HepG2 (cell line): ENCODE data around the gene FANCE. TPM values are rescaled to one million over a fixed set of nuclear protein-coding genes. Genes with fewer than 3 reads are reported as not detected.

ENCODE experiments used
- DR1 ChIP-seq: sonication (generic); formaldehyde crosslinking; IDR thresholded peaks from 2 replicates; pipeline ENCODE4 v1.8.0; 2021; ENCODE audit warnings: mild to moderate bottlenecking, missing genetic modification reagents, inconsistent platforms
- FOSL2 ChIP-seq: sonication (generic); formaldehyde crosslinking; IDR thresholded peaks from 2 replicates; pipeline ENCODE4 v1.4.0; 2020; ENCODE audit warnings: missing genetic modification reagents
- HDAC2 ChIP-seq: sonication (generic); formaldehyde crosslinking; IDR thresholded peaks from 2 replicates; pipeline ENCODE4 v1.4.0; 2020; ENCODE audit warnings: missing genetic modification reagents
- NFATC3 ChIP-seq: sonication (generic); formaldehyde crosslinking; IDR thresholded peaks from 2 replicates; pipeline ENCODE4 v1.5.1; 2020; ENCODE audit warnings: mild to moderate bottlenecking, missing genetic modification reagents
- PAF1 ChIP-seq: IDR thresholded peaks from 2 replicates; pipeline ENCODE4 v1.6.1; 2016; ENCODE audit warnings: missing genetic modification reagents, missing compliant biosample characterization
- PHF21A ChIP-seq: sonication (generic); formaldehyde crosslinking; IDR thresholded peaks from 2 replicates; pipeline ENCODE4 v1.5.0; 2020; ENCODE audit warnings: mild to moderate bottlenecking, missing genetic modification reagents
- RBM39 ChIP-seq: fragments of 200-400 bp; formaldehyde crosslinking; IDR thresholded peaks from one replicate; pipeline ENCODE4 v1.6.1; 2018; ENCODE audit warnings: antibody characterized with exemption, mild to moderate bottlenecking, low read depth, low read length; ENCODE audit not compliant: poor library complexity, severe bottlenecking
- RXRB ChIP-seq: IDR thresholded peaks from 2 replicates; pipeline ENCODE4 v1.6.1; 2016; ENCODE audit warnings: borderline replicate concordance, missing genetic modification reagents, missing compliant biosample characterization
- ZC3H13 ChIP-seq: sonication (generic); formaldehyde crosslinking; IDR thresholded peaks from 2 replicates; pipeline ENCODE4 v1.8.1; 2023; ENCODE audit warnings: mild to moderate bottlenecking, missing genetic modification reagents, moderate library complexity
- ZNF30 ChIP-seq: sonication (generic); formaldehyde crosslinking; IDR thresholded peaks from 2 replicates; pipeline ENCODE4 v1.5.0; 2020; ENCODE audit warnings: mild to moderate bottlenecking, missing genetic modification reagents
- ZNF746 ChIP-seq: sonication (generic); formaldehyde crosslinking; IDR thresholded peaks from 2 replicates; pipeline ENCODE4 v1.8.0; 2022; ENCODE audit warnings: mild to moderate bottlenecking, missing genetic modification reagents
- polyA plus RNA-seq, 8 experiments: library from polyadenylated mRNA; depleted of rRNA in 3 of 8; stranded (reverse) in 7 of 8; unstranded in 1 of 8; fragments of >200 nt; fragmentation: Illumina TruSeq in 4 of 8; extraction: Trizol in 4 of 8; gene quantifications; 2 replicates each; pipeline versions ENCODE4 v1.2.1 to v1.2.3, GENCODE V29; 2011 to 2016; ENCODE audit warnings: low read depth in 4 of 8, missing spikeins in 1 of 8, mixed read lengths in 1 of 8; ENCODE audit not compliant: insufficient read depth in 1 of 8
- total RNA-seq, 5 experiments: library from RNA; depleted of rRNA; stranded (reverse); fragments of >200 nt; fragmentation: Illumina TruSeq; extraction: Trizol; gene quantifications; 2 replicates each; pipeline ENCODE4 v1.2.3, GENCODE V29; 2016; ENCODE audit warnings: low read depth in 1 of 5
- TF ChIP-seq, protein P1 (sequence below): sonication (generic); formaldehyde crosslinking; IDR thresholded peaks from 2 replicates; pipeline ENCODE4 v1.8.1; 2022; ENCODE audit warnings: low read depth, mild to moderate bottlenecking, missing genetic modification reagents
- TF ChIP-seq, protein P2 (sequence below): sonication (generic); formaldehyde crosslinking; IDR thresholded peaks from 2 replicates; pipeline ENCODE4 v1.8.1; 2023; ENCODE audit warnings: mild to moderate bottlenecking, missing genetic modification reagents, borderline replicate concordance
- TF ChIP-seq, protein P3 (sequence below): sonication (generic); formaldehyde crosslinking; IDR thresholded peaks from 2 replicates; pipeline ENCODE4 v1.4.0; 2020; ENCODE audit warnings: missing genetic modification reagents, mild to moderate bottlenecking, borderline replicate concordance
- TF ChIP-seq, protein P4 (sequence below): sonication (generic); formaldehyde crosslinking; IDR thresholded peaks from 2 replicates; pipeline ENCODE4 v1.4.0; 2020; ENCODE audit warnings: missing genetic modification reagents, borderline replicate concordance
- TF ChIP-seq, protein P5 (sequence below): sonication (generic); formaldehyde crosslinking; conservative IDR thresholded peaks from 2 replicates; pipeline ENCODE4 v1.4.0; 2020; ENCODE audit warnings: missing genetic modification reagents

The FANCE gene
- total and polyA plus RNA-seq, 2 of the 13 experiments (the other 11 are each of a cell fraction or from before 2014, with no cell fraction given): 7.1 to 11.2 TPM

DNA sequence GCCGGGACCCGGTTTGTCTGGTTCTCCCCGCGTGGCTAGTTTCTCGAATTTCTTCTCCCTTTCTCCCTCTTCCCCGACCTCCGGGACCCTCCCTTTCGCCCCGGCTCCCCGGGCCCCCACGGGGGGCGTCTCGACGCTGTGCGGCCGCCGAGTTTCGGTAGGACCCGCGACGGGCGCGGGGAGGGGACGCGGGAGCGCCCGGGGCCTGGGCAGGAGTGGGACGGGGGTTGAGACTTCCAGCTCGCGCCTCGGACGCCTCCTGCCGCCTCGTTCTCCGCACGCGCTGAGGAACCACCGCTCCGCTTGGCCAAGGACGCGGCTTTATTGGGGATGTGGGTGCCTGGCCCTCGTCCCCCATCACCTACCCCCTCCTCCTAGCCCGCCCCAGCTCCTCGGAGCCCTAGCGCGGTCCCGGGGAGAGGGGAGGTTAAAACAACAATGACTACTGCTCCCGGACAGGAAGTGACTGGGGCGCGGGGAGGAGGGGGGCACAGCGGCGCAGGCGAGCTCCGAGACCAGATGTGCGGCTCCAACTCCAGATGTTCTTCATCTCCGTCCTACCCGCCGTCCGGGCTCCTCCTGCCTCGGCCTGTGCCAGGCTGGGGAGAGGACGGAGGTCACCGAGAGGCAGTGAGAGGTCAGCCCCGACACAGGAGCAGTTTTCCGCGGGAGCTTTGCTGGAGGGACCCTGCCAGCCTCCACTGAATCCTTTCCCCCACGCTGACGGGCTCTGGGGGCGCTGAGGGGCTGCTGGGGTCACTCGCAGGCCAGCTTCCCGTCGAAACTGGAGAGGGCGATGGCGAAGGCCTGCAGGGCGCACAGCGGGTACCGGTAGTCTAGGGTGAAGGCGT, 45.7 kb downstream of the FANCE start (continued):
- TF ChIP-seq, protein P1, sequence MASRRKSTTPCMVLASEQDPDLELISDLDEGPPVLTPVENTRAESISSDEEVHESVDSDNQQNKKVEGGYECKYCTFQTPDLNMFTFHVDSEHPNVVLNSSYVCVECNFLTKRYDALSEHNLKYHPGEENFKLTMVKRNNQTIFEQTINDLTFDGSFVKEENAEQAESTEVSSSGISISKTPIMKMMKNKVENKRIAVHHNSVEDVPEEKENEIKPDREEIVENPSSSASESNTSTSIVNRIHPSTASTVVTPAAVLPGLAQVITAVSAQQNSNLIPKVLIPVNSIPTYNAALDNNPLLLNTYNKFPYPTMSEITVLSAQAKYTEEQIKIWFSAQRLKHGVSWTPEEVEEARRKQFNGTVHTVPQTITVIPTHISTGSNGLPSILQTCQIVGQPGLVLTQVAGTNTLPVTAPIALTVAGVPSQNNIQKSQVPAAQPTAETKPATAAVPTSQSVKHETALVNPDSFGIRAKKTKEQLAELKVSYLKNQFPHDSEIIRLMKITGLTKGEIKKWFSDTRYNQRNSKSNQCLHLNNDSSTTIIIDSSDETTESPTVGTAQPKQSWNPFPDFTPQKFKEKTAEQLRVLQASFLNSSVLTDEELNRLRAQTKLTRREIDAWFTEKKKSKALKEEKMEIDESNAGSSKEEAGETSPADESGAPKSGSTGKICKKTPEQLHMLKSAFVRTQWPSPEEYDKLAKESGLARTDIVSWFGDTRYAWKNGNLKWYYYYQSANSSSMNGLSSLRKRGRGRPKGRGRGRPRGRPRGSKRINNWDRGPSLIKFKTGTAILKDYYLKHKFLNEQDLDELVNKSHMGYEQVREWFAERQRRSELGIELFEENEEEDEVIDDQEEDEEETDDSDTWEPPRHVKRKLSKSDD: peak; percentile 46; the same call in 1 of the 2 replicates
- TF ChIP-seq PAF1 (CRISPR knock-in tag) (no peak), NFATC3 (CRISPR knock-in tag) (peak; percentile 25; the same call in 1 of the 2 replicates), ZNF746 (CRISPR knock-in tag) (peak; percentile 51; the same call in 1 of the 2 replicates), FOSL2 (CRISPR knock-in tag) (0 out of 2 replicates have a peak, but pooled peaks have one; percentile 54), ZNF30 (peak; percentile 97), ZC3H13 (CRISPR knock-in tag) (peak; percentile 42; the same call in 1 of the 2 replicates), RBM39 (peak; percentile 94), RXRB (peak; percentile 49), HDAC2 (CRISPR knock-in tag) (no peak; the same call in 1 of the 2 replicates), PHF21A (CRISPR knock-in tag) (peak; percentile 53; the same call in 1 of the 2 replicates), DR1 (CRISPR knock-in tag) (peak; percentile 49; the same call in 1 of the 2 replicates)
- TF ChIP-seq, protein P2, sequence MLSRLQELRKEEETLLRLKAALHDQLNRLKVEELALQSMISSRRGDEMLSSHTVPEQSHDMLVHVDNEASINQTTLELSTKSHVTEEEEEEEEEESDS (CRISPR knock-in tag): no peak; the same call in 1 of the 2 replicates
- TF ChIP-seq, protein P3, sequence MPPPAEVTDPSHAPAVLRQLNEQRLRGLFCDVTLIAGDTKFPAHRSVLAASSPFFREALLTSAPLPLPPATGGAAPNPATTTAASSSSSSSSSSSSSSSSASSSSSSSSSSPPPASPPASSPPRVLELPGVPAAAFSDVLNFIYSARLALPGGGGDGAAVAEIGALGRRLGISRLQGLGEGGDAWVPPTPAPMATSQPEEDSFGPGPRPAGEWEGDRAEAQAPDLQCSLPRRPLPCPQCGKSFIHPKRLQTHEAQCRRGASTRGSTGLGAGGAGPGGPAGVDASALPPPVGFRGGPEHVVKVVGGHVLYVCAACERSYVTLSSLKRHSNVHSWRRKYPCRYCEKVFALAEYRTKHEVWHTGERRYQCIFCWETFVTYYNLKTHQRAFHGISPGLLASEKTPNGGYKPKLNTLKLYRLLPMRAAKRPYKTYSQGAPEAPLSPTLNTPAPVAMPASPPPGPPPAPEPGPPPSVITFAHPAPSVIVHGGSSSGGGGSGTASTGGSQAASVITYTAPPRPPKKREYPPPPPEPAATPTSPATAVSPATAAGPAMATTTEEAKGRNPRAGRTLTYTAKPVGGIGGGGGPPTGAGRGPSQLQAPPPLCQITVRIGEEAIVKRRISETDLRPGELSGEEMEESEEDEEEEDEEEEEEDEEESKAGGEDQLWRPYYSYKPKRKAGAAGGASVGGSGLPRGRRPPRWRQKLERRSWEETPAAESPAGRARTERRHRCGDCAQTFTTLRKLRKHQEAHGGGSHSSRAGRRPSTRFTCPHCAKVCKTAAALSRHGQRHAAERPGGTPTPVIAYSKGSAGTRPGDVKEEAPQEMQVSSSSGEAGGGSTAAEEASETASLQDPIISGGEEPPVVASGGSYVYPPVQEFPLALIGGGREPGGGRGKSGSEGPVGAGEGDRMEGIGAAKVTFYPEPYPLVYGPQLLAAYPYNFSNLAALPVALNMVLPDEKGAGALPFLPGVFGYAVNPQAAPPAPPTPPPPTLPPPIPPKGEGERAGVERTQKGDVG (CRISPR knock-in tag): peak; percentile 81; the same call in 1 of the 2 replicates
- TF ChIP-seq, protein P4, sequence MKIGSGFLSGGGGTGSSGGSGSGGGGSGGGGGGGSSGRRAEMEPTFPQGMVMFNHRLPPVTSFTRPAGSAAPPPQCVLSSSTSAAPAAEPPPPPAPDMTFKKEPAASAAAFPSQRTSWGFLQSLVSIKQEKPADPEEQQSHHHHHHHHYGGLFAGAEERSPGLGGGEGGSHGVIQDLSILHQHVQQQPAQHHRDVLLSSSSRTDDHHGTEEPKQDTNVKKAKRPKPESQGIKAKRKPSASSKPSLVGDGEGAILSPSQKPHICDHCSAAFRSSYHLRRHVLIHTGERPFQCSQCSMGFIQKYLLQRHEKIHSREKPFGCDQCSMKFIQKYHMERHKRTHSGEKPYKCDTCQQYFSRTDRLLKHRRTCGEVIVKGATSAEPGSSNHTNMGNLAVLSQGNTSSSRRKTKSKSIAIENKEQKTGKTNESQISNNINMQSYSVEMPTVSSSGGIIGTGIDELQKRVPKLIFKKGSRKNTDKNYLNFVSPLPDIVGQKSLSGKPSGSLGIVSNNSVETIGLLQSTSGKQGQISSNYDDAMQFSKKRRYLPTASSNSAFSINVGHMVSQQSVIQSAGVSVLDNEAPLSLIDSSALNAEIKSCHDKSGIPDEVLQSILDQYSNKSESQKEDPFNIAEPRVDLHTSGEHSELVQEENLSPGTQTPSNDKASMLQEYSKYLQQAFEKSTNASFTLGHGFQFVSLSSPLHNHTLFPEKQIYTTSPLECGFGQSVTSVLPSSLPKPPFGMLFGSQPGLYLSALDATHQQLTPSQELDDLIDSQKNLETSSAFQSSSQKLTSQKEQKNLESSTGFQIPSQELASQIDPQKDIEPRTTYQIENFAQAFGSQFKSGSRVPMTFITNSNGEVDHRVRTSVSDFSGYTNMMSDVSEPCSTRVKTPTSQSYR: peak; percentile 34; the same call in 1 of the 2 replicates
- TF ChIP-seq, protein P5, sequence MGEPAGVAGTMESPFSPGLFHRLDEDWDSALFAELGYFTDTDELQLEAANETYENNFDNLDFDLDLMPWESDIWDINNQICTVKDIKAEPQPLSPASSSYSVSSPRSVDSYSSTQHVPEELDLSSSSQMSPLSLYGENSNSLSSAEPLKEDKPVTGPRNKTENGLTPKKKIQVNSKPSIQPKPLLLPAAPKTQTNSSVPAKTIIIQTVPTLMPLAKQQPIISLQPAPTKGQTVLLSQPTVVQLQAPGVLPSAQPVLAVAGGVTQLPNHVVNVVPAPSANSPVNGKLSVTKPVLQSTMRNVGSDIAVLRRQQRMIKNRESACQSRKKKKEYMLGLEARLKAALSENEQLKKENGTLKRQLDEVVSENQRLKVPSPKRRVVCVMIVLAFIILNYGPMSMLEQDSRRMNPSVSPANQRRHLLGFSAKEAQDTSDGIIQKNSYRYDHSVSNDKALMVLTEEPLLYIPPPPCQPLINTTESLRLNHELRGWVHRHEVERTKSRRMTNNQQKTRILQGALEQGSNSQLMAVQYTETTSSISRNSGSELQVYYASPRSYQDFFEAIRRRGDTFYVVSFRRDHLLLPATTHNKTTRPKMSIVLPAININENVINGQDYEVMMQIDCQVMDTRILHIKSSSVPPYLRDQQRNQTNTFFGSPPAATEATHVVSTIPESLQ (CRISPR knock-in tag): no peak
